Measurements from ENCODE around the gene DNLZ.

- TF ChIP-seq POLR2A (IDR thresholded peaks at IDR 0.05) (no peak), CTCF (IDR thresholded peaks at IDR 0.05) (no peak)
Measured at GRCh38 chr9:136367296-136368145, 4.0 kb upstream of the DNLZ start.

Data from heart left ventricle (tissue), 13 donors.